GM21367 (cell line): Measurements from ENCODE around the gene ARMH4.

Experiments
- ATAC-seq: cut with Tn5 transposase; IDR thresholded peaks from one replicate; pipeline ENCODE4 v1.9.1; 2021; ENCODE audit not compliant: unreplicated experiment

Gene ARMH4

DNA sequence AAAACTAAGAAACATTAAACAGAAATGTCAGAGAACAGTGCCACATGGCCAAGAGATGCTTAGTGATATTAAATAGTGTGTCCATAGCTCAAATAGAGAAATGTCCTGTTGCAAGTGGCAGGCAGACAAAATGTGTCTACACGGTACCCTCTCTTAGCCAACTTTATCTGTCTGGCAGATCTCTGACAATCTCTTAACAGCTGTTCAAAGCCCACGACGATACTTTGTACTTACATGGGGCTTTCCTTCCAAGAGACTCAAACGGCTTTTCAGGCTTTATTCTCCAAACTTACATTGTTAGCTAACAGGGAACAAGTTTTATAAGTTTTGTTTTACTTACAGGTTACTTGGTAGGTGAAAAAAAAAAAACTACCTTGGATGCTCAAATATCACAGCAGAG is 45.6 kb downstream of the ARMH4 start:
- ATAC-seq = no peak

DNA sequence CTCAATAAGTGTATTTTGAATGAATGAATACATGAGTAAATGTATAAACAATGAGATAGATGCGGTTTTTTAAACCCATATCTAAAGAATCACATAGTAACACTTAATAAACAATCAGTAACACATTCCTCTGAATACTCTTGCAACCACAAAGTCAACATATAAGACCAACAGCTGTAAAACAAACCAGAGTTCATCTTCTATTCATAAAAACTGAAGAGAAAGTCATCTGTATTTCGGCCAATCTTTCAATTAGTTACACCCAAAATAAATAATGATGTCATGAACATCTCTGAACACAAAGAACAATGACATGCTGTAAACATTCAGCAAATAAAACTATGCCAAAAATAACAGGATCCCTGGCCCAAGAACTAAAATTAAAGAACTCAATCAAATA is 47.2 kb downstream of the ARMH4 start:
- ATAC-seq = no peak

DNA sequence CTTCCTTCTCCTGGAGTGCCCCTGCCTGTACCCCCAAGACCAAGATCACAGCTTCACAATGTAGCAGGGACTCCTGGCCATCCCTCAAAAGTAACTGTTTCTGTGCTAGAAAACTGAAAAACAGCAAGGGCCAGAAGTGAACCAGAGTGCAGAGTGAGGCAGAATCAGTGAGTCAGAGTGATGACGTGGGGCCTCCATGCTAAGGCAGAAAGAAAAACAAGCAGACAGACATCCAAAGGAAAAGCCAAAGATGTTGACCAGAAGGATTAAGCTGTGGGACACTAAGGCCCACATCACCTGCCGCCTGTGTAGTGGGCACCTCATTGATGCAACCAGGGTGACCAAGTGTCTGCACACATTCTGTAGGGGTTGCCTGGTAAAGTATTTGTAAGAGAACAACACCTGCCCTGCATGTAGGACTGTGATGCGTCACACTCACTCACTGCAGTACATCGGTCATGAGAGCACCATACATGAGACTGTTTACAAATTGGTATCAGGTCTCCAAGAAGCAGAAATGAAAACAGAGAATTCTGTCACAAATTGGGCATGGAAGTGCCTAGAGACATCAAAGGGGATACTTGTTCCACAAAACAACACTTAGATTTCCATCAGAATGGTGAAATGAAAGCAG is 51.2 kb downstream of the ARMH4 start:
- no peak for ATAC-seq

DNA sequence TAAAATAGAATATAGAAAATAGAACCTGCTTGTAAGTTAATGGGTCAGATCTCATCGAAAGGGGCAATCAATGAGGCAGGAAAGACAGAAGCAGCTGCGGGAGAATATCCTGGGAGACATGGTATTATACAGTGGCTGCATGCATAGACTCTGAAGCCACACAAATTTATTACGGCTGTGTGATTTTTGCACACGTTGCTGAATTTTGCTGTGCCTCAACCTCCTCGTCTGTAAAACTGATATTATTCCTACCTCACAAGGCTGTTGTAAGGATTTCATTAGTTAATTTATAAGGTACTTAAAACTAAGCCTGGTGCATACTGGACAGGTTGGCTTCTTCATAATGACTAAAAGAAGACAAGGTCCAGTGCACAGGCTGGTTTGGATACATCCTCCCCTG is 52.3 kb downstream of the ARMH4 start:
- no peak for ATAC-seq

DNA sequence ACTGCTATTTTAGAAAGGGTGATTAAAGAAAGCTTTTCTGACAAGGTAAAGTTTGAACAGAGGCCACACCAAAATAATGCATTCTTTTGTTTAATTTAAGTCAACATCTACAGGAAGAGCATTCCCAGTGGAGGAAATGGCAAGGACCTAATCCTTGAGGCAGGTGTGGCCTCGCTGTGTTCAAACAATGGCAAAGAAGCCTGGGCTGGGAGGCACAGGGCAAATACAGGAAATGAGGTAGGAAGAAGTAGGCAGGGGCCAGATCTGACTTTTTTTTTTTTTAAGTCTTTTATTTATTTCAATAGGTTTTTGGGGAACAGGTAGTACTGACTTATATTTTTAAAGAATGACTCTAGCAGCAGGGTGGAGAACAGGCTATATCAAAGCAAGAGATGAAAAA is 53.5 kb downstream of the ARMH4 start:
- ATAC-seq = no peak

DNA sequence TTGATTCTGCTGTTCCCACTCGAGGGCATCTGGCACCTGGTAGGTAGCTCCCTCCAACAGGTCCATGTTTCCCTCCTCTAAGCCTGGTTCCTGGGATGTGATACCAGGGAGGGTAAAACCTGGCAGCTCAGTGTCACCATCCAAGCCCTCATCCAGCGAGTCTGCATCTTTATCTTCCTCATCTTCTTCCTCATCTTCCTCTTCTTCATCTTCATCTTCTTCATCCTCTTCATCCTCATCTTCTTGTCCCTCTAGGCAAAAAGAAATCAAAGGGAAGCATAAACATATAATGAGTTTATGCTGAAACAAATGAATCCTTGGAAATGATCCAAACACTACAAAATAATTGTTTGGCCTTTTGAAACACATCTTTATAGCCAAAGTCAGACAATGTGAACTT is 55.3 kb downstream of the ARMH4 start:
- ATAC-seq = no peak

DNA sequence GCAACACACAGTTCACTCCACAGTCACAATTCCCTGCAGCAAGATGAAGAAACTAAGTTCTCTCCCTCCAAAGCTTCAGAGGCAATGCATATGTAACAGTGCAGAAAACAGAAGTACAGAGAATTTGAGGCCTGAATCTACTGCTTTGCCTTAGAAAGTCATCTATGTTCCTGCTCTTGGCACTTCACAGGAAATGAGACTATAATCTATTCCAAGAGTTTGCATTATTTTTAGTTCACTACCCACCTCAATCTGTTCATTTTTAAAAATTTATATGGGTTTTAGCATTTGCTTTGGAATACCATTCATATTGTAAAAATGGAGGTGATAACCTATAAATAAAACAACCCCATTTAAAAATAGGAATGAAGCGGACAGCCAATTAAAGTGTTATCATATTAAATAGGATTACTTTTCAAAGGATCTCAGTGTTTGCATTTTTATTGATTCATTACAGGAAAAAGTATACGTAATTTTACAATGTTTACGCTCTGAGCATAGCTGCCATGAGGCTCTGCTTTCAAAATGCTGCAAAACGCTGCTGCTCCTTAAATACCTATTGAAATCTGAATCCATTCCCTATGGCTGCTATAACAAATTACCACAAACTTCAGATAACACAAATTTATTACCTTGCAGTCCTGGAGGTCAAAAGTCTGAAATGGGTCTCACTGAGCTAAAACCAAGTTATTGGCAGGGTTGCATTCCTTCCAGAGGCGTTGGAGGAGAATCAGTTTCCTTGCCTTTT is 60.0 kb downstream of the ARMH4 start:
- no peak for ATAC-seq

DNA sequence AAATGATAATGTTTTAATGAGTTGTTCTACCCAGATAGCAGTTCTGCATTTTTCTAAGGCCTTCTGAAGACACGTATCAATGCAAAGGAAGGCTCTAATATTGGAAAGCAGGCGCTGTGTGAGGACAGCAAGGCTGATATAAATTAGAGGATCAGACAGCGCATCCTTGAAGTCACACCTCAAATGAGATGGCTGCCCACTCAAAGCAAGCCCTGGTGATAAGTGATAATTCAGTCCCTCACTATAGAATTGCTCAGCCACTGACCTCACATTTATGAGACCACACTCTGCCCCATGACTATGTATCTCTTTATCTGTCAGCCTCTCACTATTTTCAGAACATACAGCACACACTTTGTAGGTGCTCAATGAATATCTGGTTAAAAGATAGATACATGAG is 62.4 kb downstream of the ARMH4 start:
- no peak for ATAC-seq

DNA sequence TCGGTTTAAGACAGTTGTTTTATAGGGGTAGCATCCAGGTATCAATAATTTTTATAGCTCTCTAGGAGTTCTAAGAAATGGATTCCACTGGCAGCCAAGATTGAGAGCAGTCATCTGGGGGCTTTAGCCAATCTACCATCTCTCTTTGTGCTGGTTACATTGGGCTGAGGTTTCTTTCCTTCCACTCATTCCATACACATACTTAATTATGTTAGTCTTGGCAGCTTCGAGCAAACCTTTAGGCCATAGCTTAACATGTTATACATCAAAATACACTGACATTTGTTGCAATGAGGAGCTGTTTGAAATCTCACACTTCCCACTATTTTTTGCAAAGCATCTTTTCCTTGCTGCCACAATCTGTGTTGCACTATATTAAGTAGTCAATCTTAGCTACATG is 63.1 kb downstream of the ARMH4 start:
- ATAC-seq = no peak

DNA sequence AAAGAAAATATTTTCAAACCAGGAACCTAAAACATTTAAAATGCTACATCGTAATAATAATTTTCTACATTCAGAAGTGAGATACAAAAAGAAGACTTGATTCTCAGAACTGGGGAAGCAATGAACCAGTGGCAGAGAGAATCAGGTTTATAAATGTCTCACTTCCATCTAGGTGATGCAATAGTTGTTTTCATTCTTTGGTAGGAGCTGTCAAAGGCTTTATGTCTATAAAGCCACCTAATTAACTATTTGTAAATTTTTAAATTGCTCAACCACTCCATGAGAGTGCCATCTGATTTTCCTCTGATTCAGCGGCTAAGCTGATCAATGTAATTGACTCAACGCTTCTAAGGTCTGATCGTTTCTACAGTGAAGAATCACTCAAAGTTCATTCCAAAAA is 66.1 kb downstream of the ARMH4 start:
- ATAC-seq = no peak

DNA sequence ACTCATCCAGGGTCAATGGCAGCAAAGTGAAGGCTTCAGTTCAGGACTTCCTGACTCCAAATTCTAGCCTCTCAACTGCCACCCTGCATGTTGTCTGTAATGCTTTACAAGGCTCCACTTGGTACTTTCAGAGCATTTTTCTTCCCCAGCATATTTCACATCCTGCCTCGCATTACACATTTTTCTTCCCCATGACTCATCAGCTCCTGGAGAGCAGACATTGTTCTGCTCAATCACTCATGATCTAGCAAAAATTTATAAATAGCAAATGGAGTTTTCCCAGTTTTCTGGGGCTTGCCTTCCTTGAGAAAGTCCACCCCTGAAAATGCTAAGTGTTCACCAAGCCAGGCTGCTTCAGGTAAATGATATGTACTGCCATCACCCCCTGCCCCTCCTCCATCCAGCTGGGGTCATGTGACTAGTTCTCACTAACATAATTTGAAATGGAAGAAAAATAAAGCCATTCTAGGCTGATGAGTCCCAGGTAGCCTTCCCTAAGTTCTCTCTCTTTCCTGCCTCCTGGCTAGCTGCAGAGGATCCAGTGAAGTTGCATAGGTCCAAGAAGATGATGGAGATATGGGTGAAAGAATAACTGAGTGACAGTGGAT is 69.4 kb downstream of the ARMH4 start:
- no peak for ATAC-seq

DNA sequence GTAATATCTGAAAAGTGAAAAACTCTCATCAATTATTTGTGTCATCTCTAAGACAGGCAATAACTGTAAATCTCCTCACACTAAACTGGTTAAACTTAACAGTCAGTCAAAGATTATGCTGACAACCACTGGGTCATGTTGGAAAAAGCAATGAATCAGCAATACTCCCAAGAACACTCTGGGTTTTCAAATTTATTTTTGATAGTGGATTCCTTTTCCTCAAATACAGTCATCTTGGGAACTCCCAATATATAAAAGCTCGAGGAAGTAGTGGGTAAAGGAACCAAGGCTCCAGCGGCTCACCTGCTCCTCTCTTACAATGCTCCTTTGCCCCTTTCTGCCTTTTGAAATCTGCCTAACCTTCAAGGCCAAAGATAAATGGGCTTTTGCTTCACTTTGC is 70.0 kb downstream of the ARMH4 start:
- ATAC-seq = no peak

DNA sequence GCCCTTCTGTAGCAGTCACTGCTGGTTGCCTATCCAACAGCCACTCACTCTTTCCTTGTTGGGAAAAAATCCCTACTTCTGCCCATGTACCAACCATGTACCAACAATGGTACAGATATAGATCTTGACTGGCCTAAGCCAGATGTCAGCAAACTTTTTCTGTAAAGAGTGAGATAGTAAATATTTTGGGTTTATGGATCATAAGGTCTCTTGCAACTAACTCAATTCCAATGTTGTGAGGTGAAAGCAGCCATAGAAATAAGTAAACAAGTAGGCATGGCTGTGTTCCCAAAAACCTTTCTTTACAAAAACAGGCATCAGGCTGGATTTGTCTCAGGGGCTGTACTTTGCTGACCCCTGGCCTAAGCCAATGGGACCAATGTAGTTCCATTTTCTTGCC is 73.5 kb downstream of the ARMH4 start:
- ATAC-seq = no peak

DNA sequence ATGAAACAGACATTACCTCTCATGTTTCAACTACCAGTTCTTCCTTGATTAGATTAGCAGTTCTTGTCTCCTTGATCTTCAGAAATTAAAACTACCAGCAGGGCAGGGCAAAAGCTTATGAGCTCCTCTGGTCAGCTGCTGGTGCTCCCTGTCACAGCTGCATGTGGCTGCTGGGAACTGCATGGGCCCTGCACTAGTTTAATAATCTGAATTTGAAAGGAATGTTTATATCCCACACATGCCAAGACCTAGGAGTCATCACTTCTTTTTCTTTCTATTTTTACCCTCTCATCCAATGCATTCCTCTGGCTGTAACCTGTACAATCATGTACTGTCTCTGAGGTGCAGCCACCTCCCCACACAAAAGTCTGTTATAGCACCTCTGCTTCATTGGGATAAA is 73.9 kb downstream of the ARMH4 start:
- ATAC-seq = no peak

DNA sequence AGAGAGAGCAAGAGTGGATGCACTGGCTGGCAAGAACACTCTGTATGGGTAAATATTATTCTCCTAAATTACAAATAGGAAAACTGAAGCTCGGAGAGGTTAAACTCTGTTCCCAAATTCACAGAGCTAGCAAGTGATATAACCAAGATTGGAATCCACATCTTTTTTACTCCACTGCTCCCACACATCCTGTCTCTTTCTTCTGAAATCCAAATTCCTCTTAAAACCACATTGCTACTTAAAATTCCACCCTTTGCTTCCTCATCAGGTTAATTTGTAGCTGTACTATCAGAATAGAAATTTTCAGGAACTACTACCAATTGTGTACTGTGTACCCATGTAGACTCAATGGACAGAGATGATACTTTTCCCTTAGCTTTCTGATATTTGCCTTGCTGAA is 74.4 kb downstream of the ARMH4 start:
- no peak for ATAC-seq

DNA sequence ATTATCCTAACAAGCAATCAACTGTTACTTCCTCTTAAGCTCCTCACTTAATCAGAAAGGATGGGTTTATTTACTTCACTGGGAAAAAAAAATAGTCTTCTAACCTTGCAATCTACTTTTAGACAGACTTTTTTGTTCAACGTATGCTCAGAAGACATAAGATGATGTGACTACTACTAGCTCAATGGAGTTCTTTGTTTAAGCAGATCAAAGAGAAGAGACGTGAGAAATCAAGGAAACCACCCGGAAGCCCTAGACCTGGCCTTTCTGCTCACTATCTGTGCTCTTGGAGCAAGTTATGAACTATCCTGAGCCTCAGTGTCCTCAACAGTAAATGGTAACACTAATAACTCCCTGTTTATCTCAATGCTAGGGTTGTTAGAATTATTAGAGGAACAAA is 78.5 kb downstream of the ARMH4 start:
- ATAC-seq = no peak

DNA sequence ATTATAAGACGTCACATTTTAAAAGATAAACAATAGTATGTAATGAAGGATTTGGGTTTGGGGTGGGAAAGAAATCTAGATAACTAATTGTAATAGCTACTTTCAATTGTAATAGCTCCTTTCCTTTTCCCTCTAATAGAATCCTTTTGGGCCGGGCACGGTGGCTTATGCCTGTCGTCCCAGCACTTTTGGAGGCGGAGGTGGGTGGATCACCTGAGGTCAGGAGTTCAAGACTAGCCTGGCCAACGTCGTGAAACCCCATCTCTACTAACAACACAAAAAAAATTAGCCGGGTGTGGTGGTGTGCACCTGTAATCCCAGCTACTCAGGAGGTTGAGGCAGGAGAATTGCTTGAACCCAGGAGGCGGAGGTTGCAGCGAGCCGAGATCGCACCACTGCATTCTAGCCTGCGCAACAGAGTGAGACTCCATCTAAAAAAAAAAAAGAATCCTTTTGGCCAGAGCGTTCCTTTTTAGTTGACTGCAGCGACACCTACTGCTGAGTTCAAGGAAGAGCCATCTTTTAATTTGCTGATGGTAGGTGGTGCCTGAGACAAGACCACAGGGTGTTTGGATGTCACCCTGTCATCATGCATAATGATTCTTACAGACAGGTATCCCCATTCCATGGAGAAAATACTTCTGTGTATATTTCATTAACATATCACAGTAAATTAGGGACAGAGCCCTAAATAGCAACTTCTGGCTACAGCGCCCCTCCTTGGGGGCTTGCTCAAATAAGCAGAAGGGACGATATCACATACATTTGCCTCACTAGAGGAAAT is 79.5 kb downstream of the ARMH4 start:
- ATAC-seq = peak; percentile 79

DNA sequence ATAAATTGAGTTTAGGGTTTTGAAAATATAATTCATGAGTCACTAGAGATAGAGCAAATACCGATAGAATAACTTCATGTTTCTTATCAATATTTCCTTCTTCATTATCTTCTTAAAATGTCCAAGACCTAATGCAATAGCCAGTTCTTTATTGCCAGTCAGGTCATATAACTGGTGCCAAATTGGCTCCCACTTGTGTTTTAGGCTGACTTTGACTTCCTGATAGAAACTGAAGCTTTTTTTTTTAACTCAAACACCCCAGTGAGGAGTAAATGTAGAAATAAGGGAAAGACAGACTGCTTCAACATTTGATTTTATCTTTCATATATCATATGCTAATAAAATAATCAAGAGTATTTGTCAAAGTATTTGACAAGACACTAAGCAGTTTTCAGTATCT is 80.7 kb downstream of the ARMH4 start:
- no peak for ATAC-seq

DNA sequence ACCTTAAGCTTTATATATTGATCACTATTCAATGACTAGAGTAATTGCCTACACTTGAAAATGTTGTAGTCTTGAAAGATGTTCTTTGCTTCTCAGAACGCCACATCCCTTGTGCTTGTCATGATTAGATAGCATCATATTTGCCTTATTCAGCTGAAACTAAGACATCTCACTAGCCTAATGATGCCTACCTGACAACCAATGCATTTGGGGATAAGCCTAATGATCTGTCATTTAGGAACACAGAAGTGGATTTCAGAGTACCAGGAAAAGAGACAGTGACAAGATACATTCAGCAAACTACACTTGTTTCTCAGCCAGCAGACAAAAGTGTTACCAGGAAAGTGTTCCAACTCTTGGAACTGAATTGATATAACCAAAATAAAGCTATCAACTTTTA is 83.7 kb downstream of the ARMH4 start:
- no peak for ATAC-seq

DNA sequence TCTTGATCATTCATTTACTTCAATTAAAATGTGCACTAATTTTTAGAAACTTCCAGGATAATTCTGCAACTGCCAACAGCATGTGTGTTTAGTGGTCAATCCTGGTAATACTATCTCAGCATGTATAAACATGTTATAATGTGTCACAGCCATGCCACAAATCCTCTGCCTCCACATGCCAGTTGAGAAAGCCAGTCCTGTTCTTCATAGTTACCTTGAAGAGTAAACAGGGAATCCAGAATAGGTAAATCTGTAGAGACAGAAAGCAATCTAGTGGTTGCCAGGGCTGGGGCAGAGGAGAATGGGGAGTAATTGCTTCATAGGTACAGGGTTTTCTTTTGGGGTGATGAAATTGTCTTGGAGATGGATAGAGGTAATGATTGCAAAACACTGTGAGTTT is 85.9 kb downstream of the ARMH4 start:
- ATAC-seq = no peak

DNA sequence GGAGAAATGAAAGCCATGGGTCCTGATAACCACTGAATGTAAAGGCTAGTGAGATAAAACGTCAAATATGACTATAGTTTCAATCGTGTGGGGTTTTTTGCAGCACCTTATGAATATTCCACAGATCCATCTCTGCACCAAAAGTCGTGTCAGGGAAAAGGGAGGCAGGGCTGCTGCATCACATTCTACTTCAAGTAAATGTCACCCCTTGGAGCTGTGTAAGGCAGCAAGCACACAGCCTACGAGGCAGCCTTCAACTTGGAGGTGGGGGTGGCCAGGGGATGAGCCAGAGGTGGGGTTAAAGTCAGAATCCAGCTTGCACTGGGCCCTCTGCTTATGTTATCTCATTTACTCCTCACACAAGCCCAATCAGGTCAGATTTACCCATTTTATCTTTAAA is 90.4 kb downstream of the ARMH4 start:
- ATAC-seq = no peak

DNA sequence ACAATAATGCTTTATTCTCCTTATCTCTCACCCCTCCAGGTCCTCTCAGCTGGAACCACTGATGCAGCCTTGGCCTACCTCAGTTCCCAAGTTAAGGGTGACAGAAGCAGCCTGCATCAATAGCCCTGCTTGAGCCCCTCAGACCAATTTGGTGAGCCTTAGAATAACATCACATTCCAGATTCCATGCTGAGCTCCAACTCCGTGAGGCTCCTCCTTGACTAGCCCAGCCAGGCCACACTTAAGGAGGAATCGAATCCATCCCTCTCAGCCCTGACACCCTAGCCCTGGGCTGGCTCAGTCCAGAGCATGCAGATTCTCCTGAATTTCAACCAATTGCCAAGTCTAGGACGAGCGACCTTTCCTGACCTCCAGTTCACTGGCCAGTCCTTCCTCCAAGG is 91.1 kb downstream of the ARMH4 start:
- ATAC-seq = no peak
